NCI-H446 (cell line): ENCODE results near the gene CORO2B.

Experiments used
- DNase-seq, 2 experiments: peaks; one replicate each; lab custom pipeline; 2025; lab: John Stamatoyannopoulos, UW

The CORO2B gene

GRCh38 chr15:68578980-68579935 is at the start of gene CORO2B:
Gene CORO2B, plus strand, starts transcription at chr15:68578993. Its CDS starts 270 bp downstream, at chr15:68579263.
- DNase-seq: peak; percentile 40 to 69

- no peak for DNase-seq
Measured at GRCh38 chr15:68531387-68532179, 47.2 kb upstream of the CORO2B start.

GRCh38 chr15:68536331-68537095 is 42.3 kb upstream of the CORO2B start:
- DNase-seq: no peak

- DNase-seq: no peak
Measured at GRCh38 chr15:68537097-68537496, 41.7 kb upstream of the CORO2B start.

- DNase-seq: no peak
Measured at GRCh38 chr15:68537506-68537905, 41.3 kb upstream of the CORO2B start.

- no peak for DNase-seq
Measured at GRCh38 chr15:68538311-68538710, 40.5 kb upstream of the CORO2B start.

- DNase-seq: no peak
Measured at GRCh38 chr15:68541743-68542142, 37.0 kb upstream of the CORO2B start.

GRCh38 chr15:68542348-68542747 is 36.4 kb upstream of the CORO2B start:
- no peak for DNase-seq

- no peak for DNase-seq
Measured at GRCh38 chr15:68542771-68543164, 36.0 kb upstream of the CORO2B start.

- no peak for DNase-seq
Measured at GRCh38 chr15:68543165-68544008, 35.4 kb upstream of the CORO2B start.

GRCh38 chr15:68546318-68546717 is 32.5 kb upstream of the CORO2B start:
- DNase-seq: no peak

GRCh38 chr15:68548364-68548763 is 30.4 kb upstream of the CORO2B start:
- no peak for DNase-seq

GRCh38 chr15:68550004-68550403 is 28.8 kb upstream of the CORO2B start:
- DNase-seq: no peak

- peak in 1 of 2 experiments; percentile 66 for DNase-seq
Measured at GRCh38 chr15:68550498-68551295, 28.1 kb upstream of the CORO2B start.

- DNase-seq: no peak
Measured at GRCh38 chr15:68551296-68551635, 27.5 kb upstream of the CORO2B start.

- no peak for DNase-seq
Measured at GRCh38 chr15:68552344-68552743, 26.4 kb upstream of the CORO2B start.

GRCh38 chr15:68552773-68553172 is 26.0 kb upstream of the CORO2B start:
- peak in 1 of 2 experiments; percentile 26 for DNase-seq

GRCh38 chr15:68553314-68553993 is 25.3 kb upstream of the CORO2B start:
- no peak for DNase-seq

GRCh38 chr15:68553994-68554720 is 24.6 kb upstream of the CORO2B start:
- peak; percentile 31 to 70 for DNase-seq
